Measurements from ENCODE around the gene CDC42BPG.

CDC42BPG gene

DNA sequence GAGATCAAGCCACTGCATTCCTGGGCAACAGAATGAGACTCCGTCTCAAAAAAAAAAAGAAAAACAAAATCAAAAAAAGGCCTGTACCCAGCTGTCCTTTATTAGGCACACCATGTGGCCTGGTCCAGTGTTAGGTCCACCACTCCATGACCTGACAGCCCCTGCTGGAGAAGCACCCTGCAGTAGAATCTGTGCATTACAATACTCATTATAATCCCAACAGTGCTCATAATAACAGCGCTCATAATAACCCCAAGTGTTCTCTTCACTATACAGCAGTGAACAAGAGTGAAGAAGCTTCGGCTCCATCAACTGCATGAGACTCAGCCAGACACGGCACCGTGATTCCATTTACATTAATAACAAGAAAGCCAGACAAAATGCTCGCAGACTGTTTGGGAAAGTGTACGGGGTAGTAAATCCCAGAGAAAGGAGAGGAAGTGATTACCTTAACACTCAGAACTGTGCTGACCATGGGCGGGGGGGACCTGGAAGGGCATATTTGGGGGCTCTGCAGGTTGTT is 42.8 kb upstream of the CDC42BPG start:
- H3K4me3 ChIP-seq (ENCODE audit: low read depth, low read length): no peak overlapping the region
- TF ChIP-seq, protein P1, sequence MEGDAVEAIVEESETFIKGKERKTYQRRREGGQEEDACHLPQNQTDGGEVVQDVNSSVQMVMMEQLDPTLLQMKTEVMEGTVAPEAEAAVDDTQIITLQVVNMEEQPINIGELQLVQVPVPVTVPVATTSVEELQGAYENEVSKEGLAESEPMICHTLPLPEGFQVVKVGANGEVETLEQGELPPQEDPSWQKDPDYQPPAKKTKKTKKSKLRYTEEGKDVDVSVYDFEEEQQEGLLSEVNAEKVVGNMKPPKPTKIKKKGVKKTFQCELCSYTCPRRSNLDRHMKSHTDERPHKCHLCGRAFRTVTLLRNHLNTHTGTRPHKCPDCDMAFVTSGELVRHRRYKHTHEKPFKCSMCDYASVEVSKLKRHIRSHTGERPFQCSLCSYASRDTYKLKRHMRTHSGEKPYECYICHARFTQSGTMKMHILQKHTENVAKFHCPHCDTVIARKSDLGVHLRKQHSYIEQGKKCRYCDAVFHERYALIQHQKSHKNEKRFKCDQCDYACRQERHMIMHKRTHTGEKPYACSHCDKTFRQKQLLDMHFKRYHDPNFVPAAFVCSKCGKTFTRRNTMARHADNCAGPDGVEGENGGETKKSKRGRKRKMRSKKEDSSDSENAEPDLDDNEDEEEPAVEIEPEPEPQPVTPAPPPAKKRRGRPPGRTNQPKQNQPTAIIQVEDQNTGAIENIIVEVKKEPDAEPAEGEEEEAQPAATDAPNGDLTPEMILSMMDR (IDR thresholded peaks at IDR 0.05; ENCODE audit: insufficient read depth, low read length, missing control alignments): no peak
- CTCF ChIA-PET: interaction anchor here (0.8 to 28.0 kb wide), 13 partner anchors 8 to 110 kb away, joined by 3 to 1375 read pairs (median 4); partner anchors contain the start of genes ATG2A, BATF2, CDC42BPG and EHD1
- no peak for DNase-seq (ENCODE audit: low read depth, low spot score)
- POLR2A ChIA-PET: interaction anchor here (2.0 kb wide), 1 partner anchor 10 kb away, joined by 12 read pairs; the partner anchor contains the start of gene EHD1

DNA sequence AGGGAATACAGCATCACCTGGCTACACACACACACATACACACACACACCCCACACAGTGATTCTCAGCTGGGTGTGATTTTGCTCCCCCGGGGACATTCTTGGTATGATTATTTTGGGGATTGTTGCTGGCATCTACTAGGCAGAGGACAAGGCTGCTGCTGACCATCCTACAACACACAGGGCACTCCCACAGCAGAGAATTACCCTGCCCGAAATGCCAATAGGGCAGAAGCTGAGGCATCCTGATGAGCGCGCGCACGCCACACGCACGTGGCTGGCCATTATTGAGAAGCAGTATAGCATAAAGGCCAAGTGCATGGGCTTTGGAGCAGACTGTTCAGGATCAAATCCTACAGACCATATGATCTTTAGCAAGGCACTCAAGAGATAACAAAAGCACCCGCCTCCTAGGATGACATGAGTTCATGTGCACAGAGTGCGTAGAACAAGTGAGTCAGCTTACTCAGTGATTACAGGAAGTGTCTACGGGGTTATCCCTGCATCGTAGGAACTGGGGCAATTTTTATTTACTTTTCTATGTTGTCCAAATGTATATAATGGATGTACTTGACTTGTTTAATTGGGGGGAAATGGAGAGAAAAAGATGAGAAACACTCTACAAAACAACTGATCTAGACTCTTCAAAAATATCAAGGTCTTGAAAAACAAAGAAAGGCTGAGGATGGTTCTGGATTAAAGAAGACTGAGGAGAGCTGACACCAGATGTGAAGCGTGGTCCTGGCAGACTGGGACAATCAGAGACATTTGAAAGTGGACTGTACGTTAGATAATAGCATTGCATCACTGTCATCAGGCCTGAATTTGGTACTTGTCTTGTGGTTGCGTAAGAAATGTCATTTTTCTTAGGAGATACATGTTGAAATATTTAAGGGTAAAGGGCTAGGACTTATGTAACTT is 41.2 kb upstream of the CDC42BPG start:
- POLR2A ChIA-PET: interaction anchor here (1.1 kb wide), 1 partner anchor 38 kb away, joined by 3 read pairs; no protein-coding TSS in a partner anchor
- DNase-seq (ENCODE audit: low read depth, low spot score): peak; percentile 59
- CTCF ChIA-PET: interaction anchor here (0.6 to 28.0 kb wide), 7 partner anchors 8 to 127 kb away, joined by 3 to 1375 read pairs (median 7); partner anchors contain the start of genes CDC42BPG and EHD1

DNA sequence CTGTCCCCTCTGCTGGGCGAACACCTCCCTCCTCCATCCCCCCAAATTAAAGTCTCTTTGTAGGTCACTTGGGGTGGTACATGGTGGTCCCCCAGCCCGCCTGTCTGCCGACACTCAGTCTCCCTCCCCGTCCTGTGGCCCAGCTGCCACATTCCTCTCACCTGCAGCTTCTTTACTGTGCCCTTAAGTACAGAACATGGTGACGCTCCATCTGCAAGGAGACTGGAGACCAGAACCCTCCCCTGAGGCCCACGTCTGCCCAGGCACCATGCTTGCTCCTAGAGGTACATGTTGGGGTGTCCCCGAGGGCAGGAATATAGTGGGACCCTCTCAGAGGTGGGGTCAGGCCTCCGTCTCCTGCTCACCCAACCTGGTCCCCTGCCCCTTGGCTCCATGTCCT is 39.6 kb upstream of the CDC42BPG start:
- no peak overlapping the region for H3K4me3 ChIP-seq (ENCODE audit: low read depth, low read length)
- ChIA-PET POLR2A (no interaction called here), CTCF (interaction anchor here (3.5 to 28.0 kb wide), 2 partner anchors 10 to 32 kb away, joined by 18 to 1375 read pairs; partner anchors contain the start of gene CDC42BPG)
- DNase-seq (ENCODE audit: low read depth, low spot score): no peak
- TF ChIP-seq, protein P1 (IDR thresholded peaks at IDR 0.05; ENCODE audit: insufficient read depth, low read length, missing control alignments): no peak

More for the DNA sequence above, 41.2 kb upstream of the CDC42BPG start:
- no peak overlapping the region for H3K4me3 ChIP-seq (ENCODE audit: low read depth, low read length)
- TF ChIP-seq, protein P1 (IDR thresholded peaks at IDR 0.05; ENCODE audit: insufficient read depth, low read length, missing control alignments): no peak

DNA sequence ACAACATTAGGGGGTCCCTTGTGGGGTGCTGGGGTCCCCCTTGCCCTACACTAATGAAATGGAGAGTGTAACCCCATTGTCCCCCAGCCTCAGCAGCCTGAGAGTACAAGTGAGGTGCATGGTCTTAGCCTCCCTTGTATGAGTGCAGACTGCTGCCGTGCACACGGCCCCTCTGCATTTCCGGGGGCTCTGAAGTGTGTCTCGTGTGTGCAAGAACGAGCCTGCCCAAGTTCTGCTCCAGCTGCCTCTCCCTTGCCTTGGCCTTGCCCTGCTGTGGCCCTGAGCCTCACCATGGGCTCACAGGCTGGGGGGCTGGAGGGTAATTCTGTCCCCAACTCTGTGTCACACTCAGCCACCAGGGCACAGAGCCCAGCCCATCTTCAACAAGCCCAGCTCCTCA is 39.1 kb upstream of the CDC42BPG start:
- H3K4me3 ChIP-seq (ENCODE audit: low read depth, low read length): no peak overlapping the region
- DNase-seq (ENCODE audit: low read depth, low spot score): no peak
- CTCF ChIA-PET: interaction anchor here (1.2 to 28.0 kb wide), 3 partner anchors 10 to 31 kb away, joined by 3 to 1375 read pairs (median 18); partner anchors contain the start of gene CDC42BPG
- TF ChIP-seq, protein P1 (IDR thresholded peaks at IDR 0.05; ENCODE audit: insufficient read depth, low read length, missing control alignments): no peak
- POLR2A ChIA-PET: no interaction called here

DNA sequence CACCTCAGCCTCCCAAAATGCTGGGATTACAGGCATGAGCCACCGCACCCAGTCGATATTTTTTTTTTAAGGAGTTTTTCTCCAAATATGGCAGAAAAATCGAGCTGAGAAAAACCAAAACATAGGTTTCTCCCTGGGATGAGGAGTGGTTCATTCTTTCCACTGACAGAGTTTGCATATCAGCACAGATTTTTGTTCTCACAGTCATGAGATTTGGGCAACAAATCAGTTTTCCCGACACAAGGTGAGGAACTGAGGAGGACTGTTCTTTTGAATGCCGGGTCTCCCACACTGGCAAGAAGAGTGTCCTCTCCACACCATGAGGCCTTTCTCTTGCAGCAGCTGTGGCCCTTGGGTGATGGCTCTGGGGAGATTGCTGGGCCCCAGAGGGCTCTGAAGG is 37.8 kb upstream of the CDC42BPG start:
- POLR2A ChIA-PET: no interaction called here

More for the DNA sequence above, 37.8 kb upstream of the CDC42BPG start:
- no peak for DNase-seq (ENCODE audit: low read depth, low spot score)
- CTCF ChIA-PET: interaction anchor here (3.5 to 28.0 kb wide), 2 partner anchors 11 to 30 kb away, joined by 18 to 1375 read pairs; partner anchors contain the start of gene CDC42BPG
- H3K4me3 ChIP-seq (ENCODE audit: low read depth, low read length): no peak overlapping the region
- TF ChIP-seq, protein P1 (IDR thresholded peaks at IDR 0.05; ENCODE audit: insufficient read depth, low read length, missing control alignments): no peak
